Right atrium auricular region (tissue), 2 donors: ENCODE data around the gene AP3B1. TPM values are rescaled to one million over a fixed set of nuclear protein-coding genes. Genes with fewer than 3 reads are reported as not detected.

Experiments used
- DNase-seq: peaks from one replicate; pipeline ENCODE4 v3.0.0-alpha.2; 2019; ENCODE audit warnings: low spot score
- H3K27ac ChIP-seq, 2 donors: fragments of 200-600 bp; sonication (generic); 1 replicate in 1 of 2; 2 replicates in 1 of 2; pipeline ENCODE4 v1.5.1; 2016 to 2019
- H3K27me3 ChIP-seq, 2 donors: fragments of 200-600 bp; sonication (generic); one replicate each; pipeline versions ENCODE4 v1.5.1 to v1.6.0; 2017 to 2019
- H3K36me3 ChIP-seq: fragments of 200-600 bp; sonication (generic); one replicate; pipeline ENCODE4 v1.5.1; 2016
- H3K4me1 ChIP-seq, 2 donors: fragments of 200-600 bp; sonication (generic); one replicate each; pipeline versions ENCODE4 v1.5.1 to v1.6.0; 2017 to 2019
- H3K4me3 ChIP-seq, 2 donors: fragments of 200-600 bp; sonication (generic); 1 replicate in 1 of 2; 2 replicates in 1 of 2; pipeline ENCODE4 v1.5.1; 2017 to 2019; ENCODE audit warnings: mild to moderate bottlenecking in 1 of 2, moderate library complexity in 1 of 2
- H3K9me3 ChIP-seq, 2 donors: fragments of 200-600 bp; sonication (generic); one replicate each; pipeline ENCODE4 v1.5.1; 2019
- total RNA-seq, 2 donors: library from RNA; depleted of rRNA; stranded (reverse); fragments of >200 nt; gene quantifications; one replicate each; pipeline ENCODE4 v1.1.0, GENCODE V29; 2016
- TF ChIP-seq, protein P1 (sequence below), 2 donors: fragments of 200-600 bp; sonication (generic); IDR thresholded peaks; one replicate each; pipeline ENCODE4 v1.5.1; 2019; ENCODE audit warnings: antibody characterized with exemption in 2 of 2

The AP3B1 gene
- total RNA-seq, 2 donors from 2014 or later = 22.4 to 25.7 TPM

DNA sequence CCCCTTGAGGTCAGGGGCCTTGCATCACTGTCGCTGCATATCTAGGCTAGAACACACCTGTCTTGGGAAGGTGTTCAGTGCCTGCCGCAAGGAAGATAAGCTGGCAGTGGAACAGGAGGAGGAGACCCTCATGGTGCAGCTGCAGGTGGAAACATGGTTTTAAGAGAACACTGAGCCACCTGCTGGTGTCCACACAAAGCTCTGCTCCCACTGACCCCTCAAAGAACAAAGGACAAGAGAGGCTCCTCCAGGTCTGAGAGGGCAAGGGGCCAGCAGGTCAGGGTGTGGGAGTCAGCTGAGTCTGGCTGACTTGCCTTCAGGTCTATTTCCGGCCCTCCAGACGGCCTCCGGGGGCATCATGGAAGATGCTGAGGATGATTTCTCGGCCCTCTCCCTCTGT is 308.2 kb downstream of the AP3B1 start:
- Histone ChIP-seq H3K9me3 (no peaks in the 10 kb centered on the region), H3K4me3 (no peak overlapping the region), H3K27me3 (no peaks in the 10 kb centered on the region), H3K27ac (no peak overlapping the region), H3K4me1 (no peaks in the 10 kb centered on the region), H3K36me3 (no peaks in the 10 kb centered on the region)
- TF ChIP-seq, protein P1, sequence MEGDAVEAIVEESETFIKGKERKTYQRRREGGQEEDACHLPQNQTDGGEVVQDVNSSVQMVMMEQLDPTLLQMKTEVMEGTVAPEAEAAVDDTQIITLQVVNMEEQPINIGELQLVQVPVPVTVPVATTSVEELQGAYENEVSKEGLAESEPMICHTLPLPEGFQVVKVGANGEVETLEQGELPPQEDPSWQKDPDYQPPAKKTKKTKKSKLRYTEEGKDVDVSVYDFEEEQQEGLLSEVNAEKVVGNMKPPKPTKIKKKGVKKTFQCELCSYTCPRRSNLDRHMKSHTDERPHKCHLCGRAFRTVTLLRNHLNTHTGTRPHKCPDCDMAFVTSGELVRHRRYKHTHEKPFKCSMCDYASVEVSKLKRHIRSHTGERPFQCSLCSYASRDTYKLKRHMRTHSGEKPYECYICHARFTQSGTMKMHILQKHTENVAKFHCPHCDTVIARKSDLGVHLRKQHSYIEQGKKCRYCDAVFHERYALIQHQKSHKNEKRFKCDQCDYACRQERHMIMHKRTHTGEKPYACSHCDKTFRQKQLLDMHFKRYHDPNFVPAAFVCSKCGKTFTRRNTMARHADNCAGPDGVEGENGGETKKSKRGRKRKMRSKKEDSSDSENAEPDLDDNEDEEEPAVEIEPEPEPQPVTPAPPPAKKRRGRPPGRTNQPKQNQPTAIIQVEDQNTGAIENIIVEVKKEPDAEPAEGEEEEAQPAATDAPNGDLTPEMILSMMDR (IDR thresholded peaks at IDR 0.05) = no peak
- no peak for DNase-seq

DNA sequence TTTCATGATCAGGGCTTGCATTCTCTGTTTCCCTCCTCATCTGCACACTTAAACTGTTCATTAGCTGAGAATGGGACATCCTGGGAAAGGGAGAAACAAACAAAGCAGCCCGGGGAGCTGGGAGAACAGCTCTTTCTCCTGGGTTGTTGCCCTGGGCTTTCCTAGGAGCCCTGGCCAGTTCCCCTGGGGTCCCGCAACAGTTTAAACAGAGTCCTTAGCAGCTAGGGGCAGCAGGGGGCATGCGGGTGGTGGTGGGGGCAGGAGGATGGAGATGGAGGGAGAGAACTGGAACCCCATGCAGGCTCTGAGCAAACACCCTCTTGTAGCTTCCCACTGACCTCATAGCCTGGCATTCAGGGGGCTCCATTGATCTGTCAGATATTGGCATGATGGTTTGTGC is 309.3 kb downstream of the AP3B1 start:
- Histone ChIP-seq H3K4me3 (no peak overlapping the region), H3K27me3 (no peaks in the 10 kb centered on the region), H3K27ac (no peak overlapping the region), H3K36me3 (no peaks in the 10 kb centered on the region), H3K9me3 (no peaks in the 10 kb centered on the region), H3K4me1 (no peaks in the 10 kb centered on the region)
- TF ChIP-seq, protein P1 (IDR thresholded peaks at IDR 0.05) = no peak
- no peak for DNase-seq

DNA sequence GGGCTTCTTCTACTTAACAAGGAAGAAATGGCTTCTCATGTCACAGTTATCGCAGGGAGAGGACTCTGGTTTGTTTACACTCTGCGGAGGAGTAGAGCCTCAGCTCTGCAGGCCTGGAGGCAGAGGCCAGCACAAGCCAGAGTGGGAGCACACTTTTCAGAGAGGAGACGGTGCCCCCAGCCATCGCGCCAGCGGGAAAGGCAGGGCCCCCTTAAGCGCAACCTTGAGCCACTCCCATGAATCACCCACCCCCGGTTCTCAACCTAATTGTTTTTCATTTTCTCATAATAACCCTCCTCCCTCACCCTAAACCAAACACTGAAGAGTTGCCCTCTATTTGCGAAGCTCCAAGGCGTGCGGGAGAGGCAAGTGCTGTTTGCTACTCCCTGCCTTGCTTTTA is 309.9 kb downstream of the AP3B1 start:
- no peaks in the 10 kb centered on the region for H3K9me3 ChIP-seq
- TF ChIP-seq, protein P1 (IDR thresholded peaks at IDR 0.05) = no peak
- H3K36me3 ChIP-seq = no peaks in the 10 kb centered on the region
- H3K27me3 ChIP-seq = no peaks in the 10 kb centered on the region
- no peak overlapping the region for H3K27ac ChIP-seq
- DNase-seq = no peak
- no peak overlapping the region for H3K4me3 ChIP-seq
- no peaks in the 10 kb centered on the region for H3K4me1 ChIP-seq

DNA sequence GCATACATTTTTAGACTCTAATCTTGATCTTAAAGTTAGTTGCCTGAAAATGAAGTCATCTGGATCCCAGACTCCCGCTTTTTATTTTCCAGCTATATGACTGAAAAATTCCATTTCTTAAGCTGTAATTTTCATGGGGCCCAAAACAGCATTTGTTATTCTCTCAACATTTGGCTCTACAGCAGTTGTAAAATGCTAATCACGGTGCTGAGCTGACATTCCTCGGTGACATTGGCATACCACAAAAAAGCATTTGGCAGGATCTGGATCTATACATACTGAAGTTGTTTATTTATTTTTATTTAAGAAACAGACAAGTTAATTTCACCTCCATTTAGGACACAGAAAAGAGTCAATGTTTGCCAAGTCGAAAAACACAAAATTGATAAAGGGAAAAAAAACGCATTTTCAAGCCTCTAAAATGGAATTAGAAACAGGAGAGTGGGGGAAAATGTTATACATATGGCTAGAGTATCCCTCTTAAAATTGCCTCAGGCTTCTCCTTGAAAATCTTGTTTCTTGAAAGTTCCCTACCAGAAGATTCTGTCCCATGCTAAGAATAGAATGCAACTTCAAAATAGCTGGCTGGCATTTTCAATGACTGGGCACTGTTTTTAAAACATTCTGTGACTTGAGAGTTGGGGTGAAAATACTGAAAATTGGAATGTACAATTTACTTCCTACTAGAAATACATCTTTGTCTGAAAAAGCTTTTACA is 310.9 kb downstream of the AP3B1 start:
- H3K36me3 ChIP-seq = no peaks in the 10 kb centered on the region
- H3K4me3 ChIP-seq = no peak overlapping the region
- no peaks in the 10 kb centered on the region for H3K27me3 ChIP-seq
- no peak overlapping the region for H3K27ac ChIP-seq
- TF ChIP-seq, protein P1 (IDR thresholded peaks at IDR 0.05) = no peak
- H3K4me1 ChIP-seq = no peaks in the 10 kb centered on the region
- no peaks in the 10 kb centered on the region for H3K9me3 ChIP-seq
- no peak for DNase-seq

DNA sequence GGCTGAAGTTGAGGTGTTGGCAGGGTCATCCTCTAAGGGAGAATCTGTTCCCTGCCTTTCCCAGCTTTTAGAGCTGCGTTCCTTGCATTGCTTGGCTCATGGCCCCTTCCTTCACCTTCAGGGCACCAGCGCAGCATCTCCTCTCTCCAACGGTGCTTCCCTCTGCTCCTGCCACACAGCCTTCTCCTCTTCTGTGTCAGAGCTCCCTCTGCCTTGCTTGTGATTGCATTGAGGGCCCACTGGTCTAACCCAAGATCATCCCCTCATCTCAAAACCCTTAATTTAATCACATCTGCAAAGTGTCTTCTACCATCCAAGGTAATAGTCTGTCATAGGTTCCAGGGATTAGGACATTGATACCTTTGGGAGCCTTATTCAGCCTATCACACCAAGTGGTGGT is 312.7 kb downstream of the AP3B1 start:
- H3K4me3 ChIP-seq = no peak overlapping the region
- no peak for DNase-seq
- H3K9me3 ChIP-seq = no peaks in the 10 kb centered on the region
- TF ChIP-seq, protein P1 (IDR thresholded peaks at IDR 0.05) = no peak
- H3K4me1 ChIP-seq = no peaks in the 10 kb centered on the region
- no peak overlapping the region for H3K27ac ChIP-seq
- H3K36me3 ChIP-seq = no peaks in the 10 kb centered on the region
- H3K27me3 ChIP-seq = no peaks in the 10 kb centered on the region

DNA sequence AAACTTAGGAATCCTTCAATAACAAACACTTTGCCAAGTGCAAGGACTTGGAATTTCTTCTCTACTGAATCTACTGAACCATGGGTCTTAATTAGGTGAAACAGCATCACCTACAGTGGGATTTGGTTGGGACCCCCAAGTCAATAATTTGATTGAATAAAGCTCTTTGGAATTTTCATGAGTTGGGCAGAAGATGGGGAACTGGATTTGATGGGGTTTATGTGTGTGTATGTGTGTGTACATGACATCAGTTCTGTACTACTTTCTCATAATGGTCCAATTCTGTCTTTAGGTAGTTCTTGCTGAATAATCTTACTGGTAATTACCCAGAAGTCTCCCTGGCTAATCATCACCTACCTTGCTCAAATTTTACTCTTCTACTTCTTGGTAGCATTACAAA is 319.9 kb downstream of the AP3B1 start:
- TF ChIP-seq, protein P1 (IDR thresholded peaks at IDR 0.05) = no peak
- Histone ChIP-seq H3K27me3 (peaks cover 12 to 17% of the 10 kb centered on the region in 2 donors), H3K36me3 (no peaks in the 10 kb centered on the region), H3K4me3 (no peak overlapping the region), H3K27ac (no peak overlapping the region), H3K9me3 (no peaks in the 10 kb centered on the region), H3K4me1 (peaks cover 0 to 17% of the 10 kb centered on the region in 2 donors)
- DNase-seq = no peak
